ENCODE data around the gene TRMT61A.

The TRMT61A gene
- total RNA-seq, result 35.4 to 87.2 reads per million in 2 experiments

DNA sequence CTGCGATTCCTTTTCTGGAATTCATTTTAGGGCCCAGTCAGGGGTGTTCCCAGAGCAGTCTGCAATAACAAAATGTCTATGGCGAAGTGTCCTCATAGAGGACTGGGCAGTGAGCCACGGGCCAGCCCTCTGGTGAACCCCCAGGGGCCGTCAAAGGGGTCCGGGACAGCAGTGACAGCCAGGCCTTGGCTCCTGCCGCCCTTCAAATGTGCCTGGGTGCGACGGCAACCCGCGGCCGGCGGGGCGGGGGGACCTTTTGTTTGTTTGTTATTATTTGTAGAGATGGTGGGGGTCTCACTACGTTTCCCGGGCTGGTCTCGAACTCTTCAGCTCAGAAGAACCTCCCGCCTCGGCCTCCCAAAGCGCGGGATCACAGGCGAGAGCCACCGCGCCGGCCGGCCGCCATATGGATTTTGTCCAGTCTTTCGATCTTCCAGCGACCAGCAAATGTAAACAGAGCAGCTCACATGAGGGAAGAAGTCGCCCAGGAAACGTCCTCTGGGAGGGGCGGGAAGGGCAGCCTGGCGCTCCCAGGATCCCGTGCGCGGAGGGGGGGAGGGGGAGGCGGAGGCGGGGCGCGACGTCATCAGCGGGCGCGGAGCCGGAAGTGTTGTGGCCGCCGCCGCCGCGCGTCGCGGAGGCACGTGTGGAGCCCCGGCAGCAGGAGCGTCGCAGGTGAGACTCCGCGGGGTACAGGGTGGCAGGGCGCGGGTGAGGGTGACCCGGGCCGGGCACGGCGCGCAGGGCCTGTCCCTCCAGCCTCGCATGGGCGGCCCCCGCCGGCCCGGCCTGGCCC is at the start of gene TRMT61A:
TSS of gene TRMT61A (plus strand) at position 610 of the 796 bp plus-strand sequence. CDS start 783 bp downstream, outside the sequence.
- DNase-seq (ENCODE audit: low read depth), result peak; percentile 70

GRCh38 chr14:103480595-103480994 is 48.4 kb upstream of the TRMT61A start:
- DNase-seq (ENCODE audit: low read depth), result no peak

DNA sequence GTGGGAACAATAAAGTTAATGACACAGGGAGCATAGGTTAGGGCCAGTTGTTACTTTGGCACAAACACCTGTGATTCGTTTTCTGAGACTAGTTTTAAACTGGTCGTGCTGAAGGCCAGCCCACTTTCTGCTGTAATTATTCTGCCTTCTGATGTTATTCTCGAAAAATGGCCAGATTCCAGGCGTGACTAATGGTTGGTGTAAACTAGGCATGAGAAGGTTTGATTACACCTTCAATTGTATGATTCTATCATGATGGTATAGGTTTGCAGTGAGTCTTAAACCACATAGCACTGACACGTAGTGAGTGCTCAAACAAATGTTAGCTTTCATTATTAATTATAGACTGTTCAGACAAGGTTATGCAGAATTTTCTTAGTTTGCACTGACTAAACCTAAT is 45.4 kb upstream of the TRMT61A start:
- DNase-seq (ENCODE audit: low read depth), result no peak

DNA sequence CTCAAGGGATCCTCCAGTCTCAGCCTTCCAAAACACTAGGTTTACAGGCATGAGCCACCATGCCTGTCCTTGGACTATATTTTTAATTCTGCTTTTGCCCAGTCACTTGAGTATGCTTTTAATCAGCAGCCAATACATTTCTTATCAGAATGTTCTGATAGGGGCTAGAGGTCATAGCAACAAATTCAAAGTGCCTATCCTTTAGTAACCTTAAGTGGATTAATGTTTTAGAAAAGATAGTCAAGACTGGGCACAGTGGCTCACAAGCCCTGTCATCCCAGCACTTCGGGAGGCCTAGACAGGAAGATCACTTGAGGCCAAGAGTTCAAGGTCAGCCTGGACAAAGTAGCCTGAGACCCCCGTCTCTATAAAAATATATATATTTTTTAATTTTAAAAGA is 43.5 kb upstream of the TRMT61A start:
- DNase-seq (ENCODE audit: low read depth), result no peak

- DNase-seq (ENCODE audit: low read depth), result no peak
Observed at GRCh38 chr14:103488071-103488470, 40.9 kb upstream of the TRMT61A start.

- DNase-seq (ENCODE audit: low read depth), result no peak
Observed at GRCh38 chr14:103488960-103489359, 40.0 kb upstream of the TRMT61A start.

DNA sequence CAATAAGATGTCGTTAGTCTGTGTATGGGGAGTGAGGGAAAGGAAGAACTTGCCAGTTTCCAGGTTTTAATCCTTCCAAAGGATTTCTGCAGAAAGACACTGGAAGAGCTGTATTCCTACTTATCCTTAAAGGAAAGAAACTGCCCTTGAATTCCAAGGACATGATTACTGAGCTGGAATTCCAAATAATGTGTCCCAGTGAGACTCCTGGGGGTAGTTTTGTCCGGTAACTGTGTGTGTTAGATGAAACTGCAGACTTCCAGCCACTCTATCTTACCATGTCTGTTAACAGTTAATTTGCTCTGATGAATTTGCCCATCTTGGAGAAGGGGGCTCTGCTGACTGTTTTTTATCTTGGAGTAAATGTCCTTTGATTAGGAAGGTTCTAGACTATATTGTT is 39.4 kb upstream of the TRMT61A start:
- DNase-seq (ENCODE audit: low read depth), result no peak

- no peak for DNase-seq (ENCODE audit: low read depth)
Observed at GRCh38 chr14:103491691-103492090, 37.3 kb upstream of the TRMT61A start.

DNA sequence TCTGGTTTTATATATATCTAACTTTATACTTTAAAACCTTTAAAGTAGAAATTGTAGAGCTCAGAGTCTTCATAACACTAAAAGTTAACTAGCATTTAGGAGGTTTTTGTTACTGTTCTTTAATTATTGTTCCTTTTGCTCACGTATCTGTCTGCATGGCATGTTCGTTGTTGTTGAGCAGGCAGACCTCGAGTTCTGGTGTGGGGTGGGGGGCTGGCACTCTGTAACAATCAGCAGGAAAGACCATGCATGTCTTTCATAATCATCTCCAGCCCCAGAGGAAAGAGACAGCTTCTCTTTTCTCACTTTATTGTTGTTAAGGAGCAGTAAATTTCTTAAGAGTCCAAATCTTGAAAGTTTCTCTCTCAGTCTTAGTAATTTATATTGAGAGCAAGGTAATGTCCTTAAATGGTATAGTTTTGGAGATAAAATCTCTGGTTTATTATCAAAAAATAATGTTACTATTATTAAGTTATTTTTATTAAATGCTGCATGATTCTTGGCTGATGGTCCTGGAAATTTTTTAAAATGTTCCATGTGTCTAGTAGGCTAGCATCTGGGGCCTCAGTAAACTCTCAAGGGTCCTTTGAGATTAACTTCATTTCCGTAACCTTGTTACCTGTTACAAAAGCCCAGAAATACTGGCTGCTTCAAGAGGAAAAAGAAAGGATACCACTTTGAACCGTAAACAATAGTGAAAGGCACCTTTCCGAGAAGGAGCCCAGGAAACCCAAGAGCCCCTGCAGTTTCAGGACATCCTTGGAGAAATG is 36.7 kb upstream of the TRMT61A start:
- no peak for DNase-seq (ENCODE audit: low read depth)

- no peak for DNase-seq (ENCODE audit: low read depth)
Observed at GRCh38 chr14:103495854-103496253, 33.1 kb upstream of the TRMT61A start.

- no peak for DNase-seq (ENCODE audit: low read depth)
Observed at GRCh38 chr14:103496776-103497175, 32.2 kb upstream of the TRMT61A start.

DNA sequence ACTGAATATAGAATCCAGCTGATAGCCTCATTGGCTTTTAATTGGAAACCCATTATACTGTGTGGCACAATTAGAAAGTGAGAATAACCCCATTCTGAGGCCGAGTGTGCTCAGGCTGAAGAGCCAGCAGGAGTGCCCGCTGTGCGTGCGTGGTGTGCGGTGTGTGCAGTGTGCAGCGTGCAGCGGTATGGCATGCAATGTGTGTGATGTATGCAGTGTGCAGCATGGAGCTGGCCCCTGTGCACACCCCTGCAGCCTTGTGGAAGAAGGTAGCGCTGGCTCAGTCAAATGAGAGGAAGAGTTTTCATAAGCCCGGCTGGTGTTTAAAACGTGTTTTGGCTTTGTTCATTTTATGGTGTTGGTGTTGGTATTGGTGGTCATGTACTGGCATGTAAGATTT is 29.3 kb upstream of the TRMT61A start:
- no peak for DNase-seq (ENCODE audit: low read depth)

DNA sequence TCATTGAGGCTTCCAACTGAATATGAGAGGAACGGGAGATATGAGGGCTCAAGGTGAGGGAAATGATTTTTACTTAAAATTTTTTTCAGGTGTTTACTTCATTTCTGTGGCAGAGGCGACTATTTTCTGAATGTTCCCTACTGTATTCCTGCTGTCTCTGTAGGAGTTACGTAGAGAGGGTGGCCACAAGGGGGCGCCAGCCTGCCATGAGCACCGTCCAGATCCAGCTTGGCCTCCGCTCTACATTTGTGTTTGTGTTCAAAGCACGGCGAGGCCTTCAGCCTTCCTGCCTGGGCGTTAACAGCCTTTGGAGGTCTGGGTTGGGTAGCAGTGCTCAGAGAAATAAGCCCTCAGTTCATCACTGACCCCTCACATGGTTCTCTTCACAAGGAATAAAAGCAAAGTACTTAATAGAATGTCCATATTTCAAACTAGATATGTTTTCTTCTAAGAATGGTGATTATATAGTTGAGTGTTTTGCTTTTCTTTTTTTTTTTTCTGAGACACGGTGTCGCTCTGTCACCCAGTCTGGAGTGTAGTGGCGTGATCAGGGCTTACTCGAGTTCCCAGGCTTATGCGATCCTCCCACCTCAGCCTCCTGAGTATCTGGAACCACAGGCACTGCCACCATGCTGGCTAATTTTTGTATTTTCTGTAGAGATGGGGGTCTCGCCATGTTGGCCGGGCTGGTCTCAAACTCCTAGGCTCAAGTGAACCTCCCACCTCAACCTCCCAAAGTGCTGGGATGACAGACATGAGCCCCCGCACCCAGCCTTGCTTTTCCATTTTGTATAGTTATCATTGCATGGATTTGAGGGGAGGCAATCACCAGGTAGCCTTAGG is 28.6 kb upstream of the TRMT61A start:
- DNase-seq (ENCODE audit: low read depth), result peak; percentile 69

- no peak for DNase-seq (ENCODE audit: low read depth)
Observed at GRCh38 chr14:103501041-103501870, 27.7 kb upstream of the TRMT61A start.

- DNase-seq (ENCODE audit: low read depth), result no peak
Observed at GRCh38 chr14:103501921-103502669, 26.9 kb upstream of the TRMT61A start.

DNA sequence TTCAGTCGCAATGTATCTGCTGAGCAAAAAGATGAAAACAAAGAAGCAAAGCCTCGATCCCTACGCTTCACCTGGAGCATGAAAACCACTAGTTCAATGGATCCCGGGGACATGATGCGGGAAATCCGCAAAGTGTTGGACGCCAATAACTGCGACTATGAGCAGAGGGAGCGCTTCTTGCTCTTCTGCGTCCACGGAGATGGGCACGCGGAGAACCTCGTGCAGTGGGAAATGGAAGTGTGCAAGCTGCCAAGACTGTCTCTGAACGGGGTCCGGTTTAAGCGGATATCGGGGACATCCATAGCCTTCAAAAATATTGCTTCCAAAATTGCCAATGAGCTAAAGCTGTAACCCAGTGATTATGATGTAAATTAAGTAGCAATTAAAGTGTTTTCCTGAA is 26.1 kb upstream of the TRMT61A start:
- DNase-seq (ENCODE audit: low read depth), result no peak

DNA sequence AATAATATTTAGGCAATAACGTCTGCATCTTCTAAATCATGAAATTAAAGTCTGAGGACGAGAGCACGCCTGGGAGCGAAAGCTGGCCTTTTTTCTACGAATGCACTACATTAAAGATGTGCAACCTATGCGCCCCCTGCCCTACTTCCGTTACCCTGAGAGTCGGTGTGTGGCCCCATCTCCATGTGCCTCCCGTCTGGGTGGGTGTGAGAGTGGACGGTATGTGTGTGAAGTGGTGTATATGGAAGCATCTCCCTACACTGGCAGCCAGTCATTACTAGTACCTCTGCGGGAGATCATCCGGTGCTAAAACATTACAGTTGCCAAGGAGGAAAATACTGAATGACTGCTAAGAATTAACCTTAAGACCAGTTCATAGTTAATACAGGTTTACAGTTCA is 25.7 kb upstream of the TRMT61A start:
- no peak for DNase-seq (ENCODE audit: low read depth)

- no peak for DNase-seq (ENCODE audit: low read depth)
Observed at GRCh38 chr14:103504991-103505565, 23.9 kb upstream of the TRMT61A start.

DNA sequence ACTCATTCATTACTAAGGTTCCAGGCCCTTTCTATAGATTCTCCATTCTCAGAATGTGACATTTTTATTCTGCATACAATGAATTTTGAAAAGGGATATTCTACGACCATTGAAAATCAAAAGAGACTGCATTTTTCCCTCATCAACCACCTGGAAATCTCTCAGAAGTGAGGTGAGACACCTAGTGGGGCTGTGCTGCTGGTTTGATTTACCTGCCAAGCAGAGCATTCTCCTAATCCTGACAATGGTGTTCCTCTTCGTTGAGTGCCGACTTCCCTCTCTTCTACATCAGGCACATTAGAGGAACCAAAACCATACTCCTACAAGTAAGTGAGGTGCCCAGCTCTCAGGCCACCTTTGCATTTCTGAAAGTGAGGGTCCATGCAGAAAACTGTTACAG is 21.2 kb upstream of the TRMT61A start:
- DNase-seq (ENCODE audit: low read depth), result no peak

Measured in T follicular helper cell (primary cell).